Esophagus squamous epithelium (tissue), 5 donors: ENCODE measurements around the gene CCRL2. TPM values are rescaled to one million over a fixed set of nuclear protein-coding genes. Genes with fewer than 3 reads are reported as not detected.

Experiments
- DNase-seq: peaks from one replicate; lab custom pipeline; 2025; lab: John Stamatoyannopoulos, UW
- H3K27ac ChIP-seq, 4 donors: fragments of 200-600 bp; sonication (generic); one replicate each; pipeline ENCODE4 v1.5.1; 2016 to 2019; ENCODE audit warnings: mild to moderate bottlenecking in 1 of 4
- H3K27me3 ChIP-seq, 4 donors: fragments of 200-600 bp; sonication (generic); 1 replicate in 3 of 4; 2 replicates in 1 of 4; pipeline versions ENCODE4 v1.5.1 to v1.6.0; 2017 to 2021; ENCODE audit warnings: antibody characterized with exemption in 1 of 4
- H3K36me3 ChIP-seq, 3 donors: fragments of 200-600 bp; sonication (generic); one replicate each; pipeline ENCODE4 v1.5.1; 2016 to 2019
- H3K4me1 ChIP-seq, 3 donors: fragments of 200-600 bp; sonication (generic); one replicate each; pipeline ENCODE4 v1.5.1; 2017 to 2019
- H3K4me3 ChIP-seq, 4 donors: fragments of 200-600 bp; sonication (generic); 1 replicate in 3 of 4; 2 replicates in 1 of 4; pipeline ENCODE4 v1.5.1; 2016 to 2019; ENCODE audit warnings: mild to moderate bottlenecking in 2 of 4, moderate library complexity in 1 of 4
- H3K9me3 ChIP-seq, 3 donors: fragments of 200-600 bp; sonication (generic); one replicate each; pipeline ENCODE4 v1.5.1; 2016 to 2019
- POLR2A ChIP-seq, 4 donors: fragments of 450-650 bp; IDR thresholded peaks; one replicate each; pipeline ENCODE4 v1.6.1; 2017; ENCODE audit warnings: antibody characterized with exemption in 4 of 4, mild to moderate bottlenecking in 4 of 4, moderate library complexity in 3 of 4
- WGBS, 2 donors: methylation state at CpG; one replicate each; pipeline ENCODE4 v1.1.5; 2018; 5-methylcytosine and 5-hydroxymethylcytosine counted together
- intact Hi-C: fragments of 100-400 bp; cut with DNase I; formaldehyde crosslinking; loops from one replicate; pipeline ENCODE4 v1.15.0; 2022
- total RNA-seq, 4 donors: library from RNA; depleted of rRNA; stranded (reverse); fragments of >200 nt; gene quantifications; one replicate each; pipeline ENCODE4 v1.1.0, GENCODE V29; 2016
- TF ChIP-seq, protein P1 (sequence below), 6 experiments: fragments of 450-650 bp in 4 of 6; fragments of 200-600 bp in 2 of 6; sonication (generic) in 2 of 6; IDR thresholded peaks; one replicate each; pipeline ENCODE4 v1.5.1; 2016 to 2019; ENCODE audit warnings: antibody characterized with exemption in 6 of 6, mild to moderate bottlenecking in 4 of 6, moderate library complexity in 4 of 6
- donor health status: DM: yes; HTN: yes; CAD: no.

CCRL2 gene
- total RNA-seq, 4 donors from 2014 or later, result 0.48 to 1.5 (median 1.1) TPM; not detected in 1

DNA sequence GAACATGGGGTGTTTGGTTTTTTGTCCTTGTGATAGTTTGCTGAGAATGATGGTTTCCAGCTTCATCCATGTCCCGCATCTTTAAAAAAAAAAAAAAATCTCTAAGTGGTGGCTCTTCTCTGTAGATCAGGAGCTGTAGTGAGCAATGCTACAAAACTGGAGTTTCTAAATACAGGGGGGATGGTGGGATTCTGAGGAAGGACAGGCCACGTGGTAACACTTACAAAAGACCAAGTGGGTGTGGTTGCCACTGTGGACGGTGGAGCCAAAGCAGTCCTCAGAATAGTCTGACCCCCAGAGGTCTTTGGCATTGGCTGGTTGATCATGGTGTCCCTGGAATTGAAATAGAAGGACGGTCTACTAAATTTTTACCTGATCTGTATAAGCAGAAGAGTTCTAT, 7.7 kb downstream of the CCRL2 start:
- H3K4me3 ChIP-seq, result no peak overlapping the region
- TF ChIP-seq, protein P1, sequence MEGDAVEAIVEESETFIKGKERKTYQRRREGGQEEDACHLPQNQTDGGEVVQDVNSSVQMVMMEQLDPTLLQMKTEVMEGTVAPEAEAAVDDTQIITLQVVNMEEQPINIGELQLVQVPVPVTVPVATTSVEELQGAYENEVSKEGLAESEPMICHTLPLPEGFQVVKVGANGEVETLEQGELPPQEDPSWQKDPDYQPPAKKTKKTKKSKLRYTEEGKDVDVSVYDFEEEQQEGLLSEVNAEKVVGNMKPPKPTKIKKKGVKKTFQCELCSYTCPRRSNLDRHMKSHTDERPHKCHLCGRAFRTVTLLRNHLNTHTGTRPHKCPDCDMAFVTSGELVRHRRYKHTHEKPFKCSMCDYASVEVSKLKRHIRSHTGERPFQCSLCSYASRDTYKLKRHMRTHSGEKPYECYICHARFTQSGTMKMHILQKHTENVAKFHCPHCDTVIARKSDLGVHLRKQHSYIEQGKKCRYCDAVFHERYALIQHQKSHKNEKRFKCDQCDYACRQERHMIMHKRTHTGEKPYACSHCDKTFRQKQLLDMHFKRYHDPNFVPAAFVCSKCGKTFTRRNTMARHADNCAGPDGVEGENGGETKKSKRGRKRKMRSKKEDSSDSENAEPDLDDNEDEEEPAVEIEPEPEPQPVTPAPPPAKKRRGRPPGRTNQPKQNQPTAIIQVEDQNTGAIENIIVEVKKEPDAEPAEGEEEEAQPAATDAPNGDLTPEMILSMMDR (IDR thresholded peaks at IDR 0.05), result no peak
- TF ChIP-seq POLR2A (IDR thresholded peaks at IDR 0.05), result no peak
- no peaks in the 10 kb centered on the region for H3K36me3 ChIP-seq
- peaks cover 0 to 11% (median 0%) of the 10 kb centered on the region in 3 donors for H3K4me1 ChIP-seq
- intact Hi-C loops, result no loop called here
- H3K27me3 ChIP-seq, result no peaks in the 10 kb centered on the region
- no peak for DNase-seq
- WGBS, 2 donors, result 61 to 79% methylated on average over 3 to 4 of the region's 4 CpGs
- no peaks in the 10 kb centered on the region for H3K9me3 ChIP-seq
- no peak overlapping the region for H3K27ac ChIP-seq

DNA sequence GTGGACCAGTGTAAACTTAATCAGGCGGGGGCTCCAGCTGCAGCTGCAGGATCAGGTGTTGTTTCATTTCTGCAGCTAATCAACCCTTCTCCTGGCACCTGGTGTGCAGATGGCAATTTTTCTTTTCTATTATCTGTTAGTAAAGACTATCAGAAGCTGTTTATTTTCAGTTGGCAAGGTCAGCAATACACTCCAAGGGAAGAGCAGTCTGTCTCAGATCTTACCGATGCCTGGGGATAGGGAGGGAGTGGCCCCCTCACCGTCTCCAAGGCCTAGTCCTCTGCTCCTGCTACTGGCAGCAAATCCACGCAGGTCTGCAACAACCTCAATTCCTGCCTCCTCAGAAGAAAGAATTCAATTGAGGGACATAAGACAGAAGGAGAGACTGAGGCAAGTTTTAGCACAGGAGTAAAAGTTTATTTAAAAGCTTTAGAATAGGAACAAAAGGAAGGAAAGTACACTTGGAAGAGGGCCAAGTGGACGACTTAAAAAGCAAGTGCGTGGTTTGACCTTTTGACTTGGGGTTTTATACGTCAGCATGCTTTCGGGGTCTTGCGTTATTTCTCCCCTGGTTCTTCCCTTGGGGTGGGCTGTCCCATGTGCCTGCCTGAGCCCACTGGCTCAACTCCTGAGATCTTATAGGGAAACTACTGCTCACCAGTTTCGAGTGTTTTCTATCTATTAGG, 9.2 kb downstream of the CCRL2 start:
- H3K36me3 ChIP-seq, result no peaks in the 10 kb centered on the region
- no peaks in the 10 kb centered on the region for H3K27me3 ChIP-seq
- WGBS, 2 donors, result 29 to 50% methylated on average over 8 to 9 of the region's 10 CpGs
- intact Hi-C loops, result no loop called here
- peaks cover 0 to 11% (median 0%) of the 10 kb centered on the region in 3 donors for H3K4me1 ChIP-seq
- no peak for TF ChIP-seq POLR2A (IDR thresholded peaks at IDR 0.05)
- TF ChIP-seq, protein P1 (IDR thresholded peaks at IDR 0.05), result no peak
- no peak overlapping the region for H3K4me3 ChIP-seq
- no peak for DNase-seq
- H3K9me3 ChIP-seq, result no peaks in the 10 kb centered on the region
- H3K27ac ChIP-seq, result no peak overlapping the region

DNA sequence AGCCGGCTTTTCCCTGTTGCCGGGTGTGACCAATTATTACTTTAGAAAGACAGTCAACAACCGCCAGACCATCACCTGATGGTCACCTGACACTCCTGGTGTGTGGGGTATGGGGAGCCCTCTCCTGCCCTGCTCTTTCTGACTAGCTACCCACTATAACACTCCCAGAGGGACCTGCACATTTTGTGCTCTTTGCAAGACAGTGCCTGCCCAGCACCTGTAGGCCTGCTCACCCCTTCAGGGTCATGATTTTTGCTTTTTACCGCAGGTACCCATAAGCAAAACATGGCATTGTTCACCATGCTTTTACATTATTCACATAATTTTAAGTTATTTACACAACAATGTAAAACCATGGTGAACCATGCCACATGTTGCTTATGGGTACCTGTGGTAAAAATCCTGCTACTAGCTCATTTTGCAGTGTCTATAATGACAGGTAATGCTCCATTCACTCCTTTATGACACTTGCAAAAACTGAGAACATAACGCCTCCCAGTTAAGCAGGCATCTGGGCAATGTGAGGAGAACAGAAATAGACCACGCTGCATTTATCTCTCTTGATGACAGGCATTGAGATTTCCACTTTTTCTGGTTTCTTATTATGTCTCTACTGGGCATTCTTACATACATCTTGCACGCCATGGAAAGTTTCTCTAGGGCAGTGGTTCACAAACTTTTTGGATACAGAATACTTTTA, 9.9 kb downstream of the CCRL2 start:
- H3K27ac ChIP-seq, result no peak overlapping the region
- no peaks in the 10 kb centered on the region for H3K9me3 ChIP-seq
- no peak overlapping the region for H3K4me3 ChIP-seq
- no peaks in the 10 kb centered on the region for H3K27me3 ChIP-seq
- H3K4me1 ChIP-seq, result peaks cover 0 to 11% (median 0%) of the 10 kb centered on the region in 3 donors
- no peaks in the 10 kb centered on the region for H3K36me3 ChIP-seq
- intact Hi-C loops, result no loop called here
- no peak for DNase-seq
- no peak for TF ChIP-seq POLR2A (IDR thresholded peaks at IDR 0.05)
- TF ChIP-seq, protein P1 (IDR thresholded peaks at IDR 0.05), result no peak
- 86 to 88% methylated on average over 6 to 7 of the region's 7 CpGs for WGBS, 2 donors

DNA sequence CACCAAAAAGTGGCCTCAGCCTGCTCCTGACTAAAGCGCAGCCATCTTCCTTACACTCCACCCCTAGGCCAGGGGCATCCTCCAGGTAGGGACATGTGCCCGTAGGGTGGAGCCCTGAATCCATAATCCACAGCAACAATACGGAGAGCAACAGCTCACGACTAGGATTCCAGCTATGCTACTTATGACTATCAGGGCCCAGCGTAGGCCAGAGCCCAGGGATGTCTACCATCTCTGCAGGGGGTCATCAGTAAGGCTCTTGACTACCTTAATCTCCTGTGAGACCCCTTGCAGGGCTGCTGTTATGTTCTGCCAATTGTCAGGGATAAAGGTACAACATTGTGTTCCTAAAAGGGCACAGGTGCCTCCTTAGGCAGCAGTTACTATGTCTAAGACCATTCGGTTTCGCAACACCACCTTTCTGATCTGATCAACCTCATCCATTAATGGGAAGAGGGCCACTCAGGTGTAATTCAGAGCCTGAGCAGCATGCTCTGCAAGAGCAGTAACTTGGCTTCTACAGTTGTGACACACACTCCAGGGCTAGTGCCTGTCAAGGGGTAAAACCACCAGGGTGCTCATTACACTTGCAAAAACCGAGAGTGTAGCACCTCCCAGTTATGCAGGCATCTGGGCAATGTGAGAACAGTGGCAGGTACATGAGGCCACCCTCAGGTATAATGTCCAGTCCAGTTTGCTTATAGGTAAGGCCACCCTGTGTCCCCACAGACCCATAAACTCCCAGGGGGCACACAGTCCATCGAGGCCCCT, 11.0 kb downstream of the CCRL2 start:
- Histone ChIP-seq H3K36me3 (no peaks in the 10 kb centered on the region), H3K27me3 (no peaks in the 10 kb centered on the region), H3K9me3 (no peaks in the 10 kb centered on the region), H3K4me1 (peaks cover 0 to 18% (median 0%) of the 10 kb centered on the region in 3 donors), H3K4me3 (no peak overlapping the region), H3K27ac (no peak overlapping the region)
- intact Hi-C loops, result no loop called here
- TF ChIP-seq, protein P1 (IDR thresholded peaks at IDR 0.05), result no peak
- TF ChIP-seq POLR2A (IDR thresholded peaks at IDR 0.05), result no peak
- 65 to 88% methylated on average over 1 to 6 of the region's 9 CpGs for WGBS, 2 donors
- DNase-seq, result no peak
